B cell (primary cell): ENCODE measurements around the gene OR8D1. TPM values are rescaled to one million over a fixed set of nuclear protein-coding genes. Genes with fewer than 3 reads are reported as not detected.

Source experiments
- ATAC-seq: fragments of 200-7000 bp; cut with Tn5 transposase; one replicate; pipeline ENCODE4 v1.10.0; 2021; ENCODE audit warnings: low read depth, mild to moderate bottlenecking, moderate number of reproducible peaks, moderate library complexity
- CTCF ChIA-PET: fragments of 350-600 bp; sonication (Branson Sonifier 250); formaldehyde crosslinking; loops from one replicate; lab custom pipeline; 2021; ENCODE audit warnings: antibody characterized with exemption, inconsistent platforms; lab: Charles Lee
- POLR2A ChIA-PET: fragments of 350-600 bp; sonication (Branson Sonifier 250); formaldehyde crosslinking; loops from one replicate; lab custom pipeline; 2021; ENCODE audit warnings: antibody characterized with exemption; lab: Charles Lee
- DNase-seq: peaks from one replicate; pipeline ENCODE4 v3.0.0; 2013
- H2AFZ ChIP-seq: 2 replicates; pipeline ENCODE4 v1.6.1; 2012; ENCODE audit warnings: mild to moderate bottlenecking, low read depth, low read length; ENCODE audit not compliant: insufficient read depth, poor library complexity, severe bottlenecking
- H3K27ac ChIP-seq, 2 donors: 1 replicate in 1 of 2; 2 replicates in 1 of 2; pipeline ENCODE4 v1.5.1; 2012 to 2013; ENCODE audit warnings: low read length in 2 of 2, mild to moderate bottlenecking in 2 of 2, moderate library complexity in 1 of 2
- H3K27me3 ChIP-seq, 4 experiments: fragments of 200-600 bp in 1 of 4; sonication (generic) in 1 of 4; replicated peaks in 1 of 4; 1 replicate in 2 of 4; 2 replicates in 2 of 4; pipeline versions ENCODE4 v1.6.1 to v1.7.0; 2013 to 2016; ENCODE audit warnings: low read length in 3 of 4, mild to moderate bottlenecking in 2 of 4, mixed read lengths in 1 of 4, moderate library complexity in 1 of 4; ENCODE audit not compliant: insufficient read depth in 4 of 4, control insufficient read depth in 3 of 4; ENCODE audit errors: control extremely low read depth in 1 of 4
- H3K36me3 ChIP-seq, 2 experiments: replicated peaks in 1 of 2; 1 replicate in 1 of 2; 2 replicates in 1 of 2; pipeline versions ENCODE4 v1.6.1 to v1.7.1; 2013; ENCODE audit warnings: low read length in 1 of 2; ENCODE audit not compliant: insufficient read depth in 2 of 2, control insufficient read depth in 1 of 2; ENCODE audit errors: control extremely low read depth in 1 of 2, extremely low read depth in 1 of 2
- H3K4me1 ChIP-seq, 2 donors: fragments of 200-600 bp in 1 of 2; sonication (generic) in 1 of 2; 1 replicate in 1 of 2; 2 replicates in 1 of 2; pipeline versions ENCODE4 v1.5.1 to v1.6.1; 2013 to 2017; ENCODE audit warnings: low read length in 2 of 2; ENCODE audit not compliant: control insufficient read depth in 2 of 2, insufficient read depth in 2 of 2
- H3K4me2 ChIP-seq: replicated peaks from 2 replicates; pipeline ENCODE3; 2012; ENCODE audit warnings: mild to moderate bottlenecking, low read depth, low read length; ENCODE audit not compliant: poor library complexity, severe bottlenecking
- H3K4me3 ChIP-seq, 5 experiments: fragments of 200-600 bp in 1 of 5; sonication (generic) in 1 of 5; 1 replicate in 3 of 5; 2 replicates in 2 of 5; pipeline versions ENCODE4 v1.5.1 to v1.7.0; 2011 to 2016; ENCODE audit warnings: low read length in 4 of 5, mild to moderate bottlenecking in 4 of 5, low read depth in 2 of 5, control low read depth in 1 of 5, moderate library complexity in 1 of 5; ENCODE audit not compliant: insufficient read depth in 1 of 5; ENCODE audit errors: control extremely low read depth in 1 of 5, extremely low read depth in 1 of 5
- H3K79me2 ChIP-seq: fragments of 200-600 bp; sonication (generic); one replicate; pipeline ENCODE4 v1.6.0; 2016; ENCODE audit warnings: low read length; ENCODE audit not compliant: control insufficient read depth, insufficient read depth
- H3K9ac ChIP-seq: fragments of 200-600 bp; sonication (generic); 2 replicates; pipeline ENCODE4 v1.6.1; 2017; ENCODE audit warnings: mild to moderate bottlenecking, low read length, moderate library complexity
- H3K9me3 ChIP-seq, 3 donors: one replicate each; pipeline versions ENCODE4 v1.6.1 to v1.7.1; 2013; ENCODE audit warnings: low read length in 2 of 3; ENCODE audit not compliant: control insufficient read depth in 2 of 3, insufficient read depth in 1 of 3; ENCODE audit errors: control extremely low read depth in 1 of 3
- H4K20me1 ChIP-seq: 2 replicates; pipeline ENCODE4 v1.6.0; 2012; ENCODE audit warnings: mild to moderate bottlenecking, low read length; ENCODE audit not compliant: insufficient read depth, control insufficient read depth, poor library complexity, severe bottlenecking
- H3K27ac Mint-ChIP-seq: one replicate; pipeline ENCODE4 v1.8.0; 2021; ENCODE audit warnings: mixed read lengths
- H3K27me3 Mint-ChIP-seq: one replicate; pipeline ENCODE4 v1.8.0; 2021; ENCODE audit warnings: mixed read lengths
- H3K4me1 Mint-ChIP-seq: one replicate; pipeline ENCODE4 v1.8.0; 2021; ENCODE audit warnings: mixed read lengths
- H3K4me3 Mint-ChIP-seq: one replicate; pipeline ENCODE4 v1.8.0; 2021; ENCODE audit warnings: mixed read lengths
- H3K9me3 Mint-ChIP-seq: one replicate; pipeline ENCODE4 v1.8.0; 2022; ENCODE audit warnings: mixed read lengths; ENCODE audit not compliant: insufficient read depth
- EZH2 ChIP-seq: IDR thresholded peaks from 2 replicates; pipeline ENCODE4 v1.6.1; 2012; ENCODE audit warnings: borderline replicate concordance, low read depth, mild to moderate bottlenecking, moderate library complexity, low read length; ENCODE audit not compliant: insufficient read depth, poor library complexity, severe bottlenecking
- WGBS: methylation state at CpG from one replicate; pipeline ENCODE4 v1.1.5; 2013; ENCODE audit warnings: missing lambda C conversion rate; ENCODE audit not compliant: insufficient coverage; 5-methylcytosine and 5-hydroxymethylcytosine counted together
- intact Hi-C: fragments of 100-400 bp; cut with micrococcal nuclease; formaldehyde crosslinking; loops from one replicate; pipeline ENCODE4 v1.10.0; 2022
- polyA plus RNA-seq: library from polyadenylated mRNA; depleted of rRNA; stranded (reverse); fragments of >200 nt; gene quantifications from 2 replicates; pipeline ENCODE4 v1.2.3, GENCODE V29; 2012
- total RNA-seq, 2 donors: library from RNA; stranded (reverse); fragments of 120-200 nt in 1 of 2; gene quantifications; 1 replicate in 1 of 2; 2 replicates in 1 of 2; pipeline versions ENCODE4 v1.2.3 to v1.2.4, GENCODE V29; 2013 to 2022
- TF ChIP-seq, protein P1 (sequence below): fragments of 200-600 bp; IDR thresholded peaks from one replicate; pipeline ENCODE4 v1.8.0; 2022; ENCODE audit warnings: antibody characterized with exemption, mild to moderate bottlenecking

The OR8D1 gene
- total and polyA plus RNA-seq, 2 donors (not counting 1 experiment from before 2014, with no cell fraction given): 0.12 TPM; not detected in 1

DNA sequence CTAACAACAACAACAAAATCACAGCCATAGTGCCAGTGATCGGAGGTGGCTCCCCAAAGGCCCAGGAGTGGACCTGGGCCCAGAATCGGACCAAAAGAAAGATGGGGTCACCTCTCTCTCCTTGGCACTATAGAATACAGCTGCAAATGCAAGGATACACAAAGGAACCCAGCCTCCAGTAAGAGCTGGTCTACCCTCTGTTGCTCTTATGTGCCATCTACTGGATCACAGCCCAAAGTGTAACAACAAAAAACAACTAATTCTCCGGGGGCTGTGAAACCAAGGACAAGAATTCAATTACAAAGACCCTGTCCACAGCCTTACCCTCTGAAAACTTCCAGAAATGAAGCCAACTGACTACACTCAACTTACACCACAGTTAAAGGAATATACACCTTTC is 35.9 kb downstream of the OR8D1 start:
- TF ChIP-seq, protein P1, sequence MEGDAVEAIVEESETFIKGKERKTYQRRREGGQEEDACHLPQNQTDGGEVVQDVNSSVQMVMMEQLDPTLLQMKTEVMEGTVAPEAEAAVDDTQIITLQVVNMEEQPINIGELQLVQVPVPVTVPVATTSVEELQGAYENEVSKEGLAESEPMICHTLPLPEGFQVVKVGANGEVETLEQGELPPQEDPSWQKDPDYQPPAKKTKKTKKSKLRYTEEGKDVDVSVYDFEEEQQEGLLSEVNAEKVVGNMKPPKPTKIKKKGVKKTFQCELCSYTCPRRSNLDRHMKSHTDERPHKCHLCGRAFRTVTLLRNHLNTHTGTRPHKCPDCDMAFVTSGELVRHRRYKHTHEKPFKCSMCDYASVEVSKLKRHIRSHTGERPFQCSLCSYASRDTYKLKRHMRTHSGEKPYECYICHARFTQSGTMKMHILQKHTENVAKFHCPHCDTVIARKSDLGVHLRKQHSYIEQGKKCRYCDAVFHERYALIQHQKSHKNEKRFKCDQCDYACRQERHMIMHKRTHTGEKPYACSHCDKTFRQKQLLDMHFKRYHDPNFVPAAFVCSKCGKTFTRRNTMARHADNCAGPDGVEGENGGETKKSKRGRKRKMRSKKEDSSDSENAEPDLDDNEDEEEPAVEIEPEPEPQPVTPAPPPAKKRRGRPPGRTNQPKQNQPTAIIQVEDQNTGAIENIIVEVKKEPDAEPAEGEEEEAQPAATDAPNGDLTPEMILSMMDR: no peak
- TF ChIP-seq EZH2: no peak
- H3K36me3 ChIP-seq: no peaks in the 10 kb centered on the region
- peaks cover 0 to 2% (median 0%) of the 10 kb centered on the region in 4 experiments for H3K27me3 ChIP-seq
- H2AFZ ChIP-seq: no peak overlapping the region
- H3K4me3 ChIP-seq: no peak overlapping the region
- POLR2A ChIA-PET: no interaction called here
- intact Hi-C loops: no loop called here
- WGBS: 69% methylated on average over 3 of the region's 3 CpGs
- H3K9ac ChIP-seq: no peak overlapping the region
- ATAC-seq (no peak), DNase-seq (no peak)
- no peaks in the 10 kb centered on the region for H3K4me1 ChIP-seq
- H3K9me3 ChIP-seq: peaks cover 0 to 9% (median 0%) of the 10 kb centered on the region in 3 donors
- Mint-ChIP-seq H3K27me3 (no peaks in the 10 kb centered on the region), H3K4me3 (no peak overlapping the region), H3K9me3 (peaks cover 10% of the 10 kb centered on the region), H3K4me1 (no peaks in the 10 kb centered on the region), H3K27ac (no peak overlapping the region)
- H3K4me2 ChIP-seq: no peak overlapping the region
- CTCF ChIA-PET: interaction anchor here (1.0 kb wide), 1 partner anchor 206 kb away, joined by 3 read pairs; no protein-coding TSS in a partner anchor
- H3K79me2 ChIP-seq: no peaks in the 10 kb centered on the region
- no peak overlapping the region for H3K27ac ChIP-seq
- H4K20me1 ChIP-seq: no peaks in the 10 kb centered on the region

DNA sequence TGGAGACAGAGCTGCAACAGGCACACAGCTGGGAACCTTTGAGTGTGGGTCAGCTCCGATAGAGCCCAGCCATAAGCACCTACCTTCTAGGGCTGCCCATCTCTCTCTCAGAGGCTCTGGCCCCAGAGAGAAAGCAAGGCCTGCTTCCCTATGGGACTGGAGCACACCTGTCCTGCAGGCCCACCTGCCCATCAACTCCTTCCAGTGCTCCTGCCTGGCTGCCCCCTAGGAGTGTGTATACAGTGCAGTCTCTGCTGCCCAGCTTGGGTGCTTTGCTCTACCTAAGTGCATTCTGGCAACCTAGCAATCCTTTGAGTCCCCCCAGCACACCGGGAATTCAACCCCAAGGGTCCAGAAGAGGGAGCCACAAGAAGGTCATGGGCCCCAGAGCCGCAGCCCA is 36.5 kb downstream of the OR8D1 start:
- DNase-seq: no peak
- intact Hi-C loops: no loop called here
- no peak overlapping the region for H3K27ac ChIP-seq
- H3K36me3 ChIP-seq: no peaks in the 10 kb centered on the region
- no peak overlapping the region for H3K4me3 ChIP-seq
- WGBS: 93% methylated on average over 3 of the region's 3 CpGs
- H3K9ac ChIP-seq: no peak overlapping the region
- no peak overlapping the region for H3K4me3 Mint-ChIP-seq
- no peaks in the 10 kb centered on the region for H4K20me1 ChIP-seq
- ATAC-seq: no peak
- no peaks in the 10 kb centered on the region for H3K27me3 Mint-ChIP-seq
- TF ChIP-seq, protein P1: no peak
- no peak for TF ChIP-seq EZH2
- peaks cover 10% of the 10 kb centered on the region for H3K9me3 Mint-ChIP-seq
- ChIA-PET CTCF (interaction anchor here (1.0 kb wide), 1 partner anchor 206 kb away, joined by 3 read pairs; no protein-coding TSS in a partner anchor), POLR2A (no interaction called here)
- H3K79me2 ChIP-seq: no peaks in the 10 kb centered on the region
- H3K9me3 ChIP-seq: peaks cover 0 to 9% (median 0%) of the 10 kb centered on the region in 3 donors
- no peak overlapping the region for H2AFZ ChIP-seq
- no peak overlapping the region for H3K4me2 ChIP-seq
- no peaks in the 10 kb centered on the region for H3K4me1 Mint-ChIP-seq
- no peaks in the 10 kb centered on the region for H3K4me1 ChIP-seq
- peaks cover 0 to 2% (median 0%) of the 10 kb centered on the region in 4 experiments for H3K27me3 ChIP-seq
- no peak overlapping the region for H3K27ac Mint-ChIP-seq
